HT1080 (cell line): Measurements from ENCODE around the gene CCDC77. TPM values are rescaled to one million over a fixed set of nuclear protein-coding genes. Genes with fewer than 3 reads are reported as not detected.
A peak's percentile ranks its signal among the peaks of the same experiment; 100 is the strongest.
"Not testable (repeated sequence)": the region's sequence is repeated elsewhere in the genome, so short reads cannot be mapped to it uniquely, and the experiment has no call there.

Source experiments
- DNase-seq: peaks from one replicate; pipeline ENCODE4 v3.0.0-alpha.2; 2015; ENCODE audit warnings: low read depth
- polyA plus RNA-seq, 2 experiments: library from polyadenylated mRNA; depleted of rRNA; stranded (reverse); fragments of >200 nt; gene quantifications; 2 replicates each; pipeline ENCODE4 v1.2.3, GENCODE V29; 2015
- total RNA-seq: library from RNA; depleted of rRNA; stranded (reverse); fragments of >200 nt; shearing (Covaris generic); gene quantifications from 2 replicates; pipeline ENCODE4 v1.2.3, GENCODE V29; 2014; rRNA removed

Gene CCDC77
- total RNA-seq, result 15.3 and 18.7 TPM in 2 replicates
- 11.7 and 12.6 TPM in 2 replicates for polyA plus RNA-seq (2015; cell fraction: cytosol; rRNA removed)
- polyA plus RNA-seq (2015; cell fraction: nucleus; rRNA removed), result 23.3 and 23.5 TPM in 2 replicates

DNA sequence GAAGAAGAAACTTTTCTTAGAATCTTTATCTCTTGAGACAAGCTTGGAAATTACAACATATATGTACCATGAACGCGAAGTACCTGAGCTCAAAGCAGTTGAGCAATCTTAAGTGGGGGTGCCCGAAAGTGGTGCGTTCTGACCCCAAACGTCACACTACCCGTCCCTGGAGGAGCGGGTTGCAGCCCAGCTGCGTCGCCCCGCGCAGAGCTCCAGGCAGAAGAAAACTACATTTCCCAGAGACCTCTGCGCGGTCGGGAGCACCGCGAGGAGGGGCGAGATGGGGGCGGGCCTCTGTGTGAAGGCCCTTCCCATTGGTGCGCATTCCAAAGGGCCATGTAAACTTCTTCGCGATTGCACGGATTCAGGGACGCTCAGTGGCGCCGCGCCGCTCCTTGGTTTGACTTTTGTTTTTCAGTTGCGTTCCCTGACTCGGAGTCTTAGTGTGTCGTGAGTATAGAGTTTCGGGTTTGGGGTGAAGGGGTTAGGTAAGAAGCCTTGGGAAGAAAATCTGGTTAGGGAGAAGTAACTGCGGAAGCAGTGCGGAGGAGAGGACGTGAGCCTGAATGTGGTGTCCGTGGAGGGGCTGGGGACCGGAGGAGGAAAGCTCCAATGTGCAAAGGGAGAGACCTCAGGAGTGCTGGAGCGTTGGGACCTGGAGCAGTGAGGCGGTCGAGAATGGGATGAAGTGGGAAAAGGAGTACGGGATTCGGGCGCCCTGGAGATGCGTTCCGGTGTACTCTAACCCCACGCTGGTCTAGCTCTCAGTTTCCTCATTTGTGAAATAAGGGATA is at the start of gene CCDC77:
Gene CCDC77 (plus strand): TSS at position 410 of the 794 bp plus-strand sequence. CDS start 7,740 bp downstream, outside the sequence.
- DNase-seq, result peak; percentile 93

DNA sequence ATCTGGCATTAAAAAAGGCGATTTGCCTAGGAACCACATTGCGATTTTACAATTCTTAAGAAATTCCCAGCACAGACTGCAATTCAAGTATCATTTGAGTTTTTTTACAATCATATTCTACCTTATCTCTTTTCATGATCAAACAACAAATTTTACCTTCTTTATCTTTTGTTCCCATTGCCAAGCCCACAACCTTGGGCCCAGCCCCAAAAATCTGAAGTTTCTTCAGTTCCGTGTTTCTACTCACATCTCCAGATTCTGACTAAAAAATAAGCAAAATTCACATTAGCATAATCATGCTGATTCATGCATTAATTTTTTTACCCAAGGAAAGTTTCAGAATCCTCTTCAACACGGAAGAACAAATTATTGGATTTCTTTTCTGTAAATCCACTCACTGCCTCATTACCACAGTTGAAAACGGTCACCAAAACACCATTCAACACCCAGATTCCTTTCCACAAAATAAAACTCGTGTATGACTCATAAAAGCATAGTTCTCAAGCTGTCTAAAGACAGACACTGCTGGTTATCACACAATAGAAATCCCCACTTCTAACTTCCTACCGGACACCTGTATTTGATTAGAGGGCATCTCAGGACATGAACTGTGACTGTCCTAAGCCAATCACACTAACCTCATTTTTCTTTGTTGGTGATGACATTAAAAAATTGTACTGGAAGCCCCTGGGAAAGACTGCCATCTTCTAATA is 45.0 kb upstream of the CCDC77 start:
- DNase-seq, result no peak

DNA sequence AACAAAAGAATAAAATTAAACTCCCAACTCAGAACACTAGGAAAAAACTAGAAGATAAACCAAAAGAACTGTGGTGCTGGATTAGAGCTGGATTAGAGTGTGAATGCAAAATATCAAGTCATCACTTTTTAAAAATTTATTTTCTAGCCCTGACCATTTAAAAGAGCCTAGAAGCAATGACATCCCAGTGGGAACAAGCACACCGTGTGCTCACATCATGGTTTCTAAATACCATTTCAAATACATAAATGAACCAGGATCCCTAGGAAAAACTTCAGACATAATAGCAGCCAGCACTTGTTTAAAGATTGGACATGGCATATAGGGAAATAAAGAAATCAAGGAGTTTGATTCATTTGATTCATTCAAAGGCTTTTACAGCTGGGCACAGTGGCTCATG is 42.4 kb upstream of the CCDC77 start:
- DNase-seq, result no peak

DNA sequence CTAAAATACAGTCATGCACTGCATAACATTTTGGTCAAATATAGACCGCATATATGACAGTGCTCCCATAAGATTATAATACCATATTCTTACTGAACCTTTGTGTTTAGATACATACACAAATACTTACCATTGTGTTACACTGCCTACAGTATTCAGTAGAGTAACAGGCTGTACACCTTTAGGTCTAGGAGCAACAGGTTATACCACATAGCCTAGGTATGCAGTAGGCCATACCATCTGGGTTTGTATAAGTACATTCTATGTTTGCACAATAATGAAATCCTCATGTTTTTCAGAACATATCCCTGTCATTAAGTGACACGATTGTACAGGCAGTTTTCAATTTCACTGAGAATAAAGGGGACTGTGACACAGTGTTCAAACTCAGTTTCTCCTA is 34.6 kb upstream of the CCDC77 start:
- DNase-seq, result no peak

DNA sequence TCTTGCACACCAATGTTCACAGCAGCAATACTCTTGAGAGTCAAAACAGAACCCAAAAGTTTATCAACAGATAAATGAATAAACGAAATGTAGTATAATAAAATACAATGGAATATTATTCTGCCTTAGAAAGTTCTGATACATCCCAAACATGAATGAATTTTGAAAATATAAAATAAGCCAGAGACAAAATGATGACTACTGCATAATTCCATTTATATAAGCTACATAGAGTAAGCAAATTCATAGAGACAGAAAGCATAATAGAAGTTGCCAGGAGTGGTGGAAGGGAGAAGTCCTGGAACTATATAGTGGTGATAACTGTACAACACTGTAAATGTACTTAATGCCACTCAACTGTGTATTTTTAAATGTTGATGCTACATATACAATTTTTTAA is 33.5 kb upstream of the CCDC77 start:
- DNase-seq, result no peak

DNA sequence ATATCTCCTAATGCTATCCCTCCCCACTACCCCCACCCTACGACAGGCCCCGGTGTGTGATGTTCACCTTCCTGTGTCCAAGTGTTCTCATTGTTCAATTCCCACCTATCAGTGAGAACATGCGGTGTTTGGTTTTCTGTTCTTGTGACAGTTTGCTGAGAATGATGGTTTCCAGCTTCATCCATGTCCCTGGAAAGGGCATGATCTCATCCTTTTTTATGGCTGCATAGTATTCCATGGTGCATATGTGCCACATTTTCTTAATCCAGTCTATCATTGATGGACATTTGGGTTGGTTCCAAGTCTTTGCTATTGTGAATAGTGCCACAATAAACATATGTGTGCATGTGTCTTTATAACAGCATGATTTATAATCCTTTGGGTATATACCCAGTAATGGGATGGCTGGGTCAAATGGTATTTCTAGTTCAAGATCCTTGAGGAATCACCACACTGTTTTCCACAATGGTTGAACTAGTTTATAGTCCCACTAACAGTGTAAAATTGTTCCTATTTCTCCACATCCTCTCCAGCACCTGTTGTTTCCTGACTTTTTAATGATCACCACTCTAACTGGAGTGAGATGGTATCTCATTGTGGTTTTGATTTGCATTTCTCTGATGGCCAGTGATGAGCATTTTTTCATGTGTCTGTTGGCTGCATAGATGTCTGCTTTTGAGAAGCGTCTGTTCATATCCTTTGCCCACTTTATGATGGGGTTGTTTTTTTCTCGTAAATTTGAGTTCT is 30.5 kb upstream of the CCDC77 start:
- not testable (repeated sequence) for DNase-seq

DNA sequence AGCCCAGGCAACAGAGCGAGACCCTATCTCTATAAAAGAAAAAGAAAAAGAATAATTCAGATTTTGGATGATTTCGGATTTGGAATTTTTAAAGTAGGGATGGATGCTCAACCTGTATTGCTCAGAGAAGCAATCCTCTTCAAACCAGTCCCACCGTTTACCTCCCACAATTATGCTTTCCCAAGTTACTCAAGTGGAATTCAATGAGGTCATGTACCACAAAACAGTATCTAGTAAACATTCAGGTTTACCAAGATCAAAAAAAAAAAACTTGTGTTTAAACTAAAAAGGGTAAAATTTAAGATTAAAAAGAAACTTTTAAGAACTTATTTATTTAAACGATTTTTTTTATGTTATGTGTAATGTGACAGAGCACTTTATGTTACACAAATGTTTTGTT is 14.8 kb upstream of the CCDC77 start:
- DNase-seq, result no peak

DNA sequence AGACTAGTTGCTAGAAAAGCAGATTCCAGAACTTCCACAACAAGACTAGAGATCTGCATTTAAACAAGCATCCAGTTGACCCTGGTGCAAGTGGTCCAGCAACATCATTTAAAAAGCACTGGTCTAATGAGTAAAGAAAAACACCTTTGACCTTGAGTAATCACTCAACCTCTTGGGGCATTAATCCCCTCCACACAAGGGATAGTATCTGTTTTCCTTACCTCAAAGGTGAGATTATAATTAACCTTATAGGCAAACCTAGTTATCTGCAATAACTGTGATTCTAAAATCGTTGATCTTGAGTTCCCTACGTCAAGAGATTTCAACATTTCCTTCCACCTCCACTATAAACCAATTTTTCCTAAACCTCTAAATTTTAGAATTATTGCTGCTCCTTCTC is 13.4 kb upstream of the CCDC77 start:
- DNase-seq, result no peak

DNA sequence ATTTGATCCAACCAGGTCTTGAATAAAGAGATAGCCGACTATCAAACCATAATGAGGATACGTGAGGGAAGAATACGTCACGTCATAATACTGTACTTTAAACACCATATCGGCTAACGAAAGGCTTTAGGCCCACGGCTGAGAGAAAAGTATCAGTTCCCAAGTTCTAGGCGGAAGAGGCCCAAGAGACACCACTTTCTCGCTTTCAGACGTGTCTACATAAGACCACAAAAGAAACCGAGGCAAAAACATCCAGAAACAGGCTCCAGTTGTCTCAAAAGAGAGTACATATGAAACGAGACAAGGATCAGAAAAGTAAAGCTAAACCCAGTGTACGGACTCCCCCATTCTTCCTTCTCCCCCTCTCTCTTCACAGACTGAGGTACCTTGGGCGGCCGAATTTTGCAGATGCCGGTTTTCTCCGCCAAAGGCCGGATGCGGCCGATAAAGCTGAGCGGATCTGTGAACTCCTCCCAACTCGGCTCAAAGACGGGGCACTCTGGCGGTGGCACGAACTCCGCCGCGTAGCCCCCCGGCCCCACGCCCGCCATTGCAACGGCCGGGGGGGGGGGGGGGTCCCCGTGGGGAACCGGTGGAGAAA is 12.8 kb upstream of the CCDC77 start:
- DNase-seq, result peak; percentile 3

DNA sequence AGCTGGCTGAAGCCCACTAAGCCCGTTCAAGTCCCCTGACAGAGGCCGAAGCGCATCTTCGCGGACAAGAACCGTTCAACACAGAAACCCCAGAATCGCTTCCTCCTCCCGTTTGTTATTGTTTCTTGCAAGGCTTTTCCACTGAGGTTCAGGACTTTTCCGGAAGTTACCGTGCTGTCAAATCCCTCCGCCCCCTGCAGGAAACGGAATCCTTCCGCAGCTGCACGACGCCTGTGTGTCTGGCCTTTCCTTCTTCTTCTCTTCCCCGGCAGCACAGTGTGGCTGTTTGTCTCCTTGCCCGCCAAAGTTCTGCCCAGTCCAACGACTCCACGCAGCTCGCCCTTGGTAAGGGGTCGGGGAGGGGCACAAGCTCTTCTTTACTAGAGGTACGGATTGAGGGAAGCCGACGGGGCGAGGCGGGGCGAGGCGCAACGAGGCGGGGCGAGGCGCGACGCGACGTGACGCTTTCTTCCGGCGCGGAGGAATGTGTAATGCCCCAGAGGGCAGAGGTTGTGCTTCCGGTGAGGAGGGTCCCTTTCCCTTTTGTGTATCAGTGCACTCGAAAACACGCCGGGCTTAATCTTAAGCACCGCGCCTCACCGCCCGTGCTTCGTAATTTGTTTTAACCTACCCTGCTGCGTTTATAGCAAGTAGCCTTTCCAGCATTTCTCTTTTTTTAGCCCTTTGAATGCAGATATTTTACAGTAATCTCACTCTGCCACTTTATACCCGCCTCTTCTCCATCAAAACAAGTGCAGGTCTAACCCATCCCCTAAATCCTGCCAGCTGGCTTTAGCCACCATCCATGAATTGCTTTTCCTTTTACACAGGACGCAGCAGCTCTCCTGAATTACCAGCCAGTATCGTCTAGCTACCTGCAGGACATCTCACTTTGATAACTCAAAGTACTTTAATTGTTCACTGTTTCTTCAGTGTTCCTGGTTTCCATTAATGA is 12.0 kb upstream of the CCDC77 start, which contains the start of gene KDM5A:
Gene KDM5A (minus strand): TSS at position 179 of the 955 bp plus-strand sequence. CDS start 229 bp downstream, outside the sequence.
- DNase-seq, result peak; percentile 90

DNA sequence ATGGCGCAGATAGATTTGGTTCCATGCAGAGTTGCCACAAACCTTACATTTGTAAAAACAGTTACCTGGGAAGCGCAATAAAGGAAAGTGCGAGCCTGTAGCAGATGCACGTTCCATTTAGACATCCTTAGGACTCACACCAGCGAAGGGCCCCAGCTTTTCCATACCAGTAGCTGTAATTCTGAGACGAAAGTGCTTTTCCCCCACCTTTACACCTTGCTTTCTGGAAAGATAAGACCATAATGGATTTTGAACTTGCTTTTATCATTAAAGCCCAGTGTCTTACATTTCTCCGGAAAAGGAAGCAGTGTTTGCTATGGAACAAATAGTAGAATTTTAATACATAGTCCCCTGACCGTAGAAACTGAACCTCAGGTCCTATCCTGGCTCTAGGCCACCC is 616 bp upstream of the CCDC77 start:
- DNase-seq, result no peak

DNA sequence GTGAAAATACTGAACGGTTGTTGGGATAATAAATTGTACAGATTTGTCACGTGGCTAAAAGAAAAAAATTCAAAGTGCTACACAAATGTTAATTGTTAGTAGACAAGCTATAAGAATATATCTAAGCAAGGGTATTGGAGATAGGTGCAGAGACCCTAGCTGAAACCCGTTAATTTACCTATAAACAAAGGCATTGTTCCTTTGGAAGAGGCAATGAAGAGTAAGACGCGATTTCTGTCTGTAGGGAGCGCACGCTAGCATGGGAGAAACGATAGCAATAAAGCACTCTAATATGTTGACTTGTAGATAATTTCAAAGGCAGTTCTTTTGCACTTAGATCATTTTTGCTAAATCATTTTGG is 565 bp downstream of the CCDC77 start:
- peak; percentile 39 for DNase-seq

DNA sequence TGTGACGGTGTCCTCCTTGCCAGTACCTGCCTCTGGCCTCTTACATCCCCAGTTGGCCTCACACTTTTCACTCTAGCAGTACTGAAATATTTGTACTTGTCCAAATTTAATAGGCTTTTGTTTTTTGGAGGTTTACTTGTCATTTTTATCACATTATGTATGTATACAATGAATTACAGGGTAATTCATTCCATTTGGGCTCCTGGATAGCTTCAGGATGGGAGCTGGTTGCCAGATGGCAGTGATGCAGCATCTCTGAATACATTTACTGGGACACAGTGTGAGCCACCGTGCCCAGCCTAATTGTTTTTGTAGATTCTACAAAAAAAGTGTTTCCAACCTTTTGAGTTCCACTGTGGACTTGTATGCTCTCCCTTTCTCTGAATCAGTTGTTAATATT is 13.4 kb downstream of the CCDC77 start:
- no peak for DNase-seq

DNA sequence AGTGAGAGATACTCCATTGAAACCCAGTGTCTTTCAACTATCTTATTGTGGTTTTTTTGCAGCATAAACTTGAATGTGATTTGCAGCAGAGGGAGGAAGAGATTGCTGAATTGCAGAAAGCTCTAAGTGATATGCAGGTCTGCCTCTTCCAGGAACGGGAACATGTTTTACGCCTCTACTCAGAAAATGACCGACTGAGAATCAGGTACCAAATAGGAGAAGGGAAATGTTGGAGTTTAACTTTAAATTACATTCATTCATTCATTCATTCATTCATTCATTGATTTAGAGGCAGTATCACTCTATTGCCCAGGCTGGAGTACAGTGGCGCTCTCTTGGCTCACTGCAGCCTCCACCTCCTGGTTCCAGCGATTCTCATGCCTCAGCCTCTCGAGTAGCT is 17.0 kb downstream of the CCDC77 start:
- no peak for DNase-seq

DNA sequence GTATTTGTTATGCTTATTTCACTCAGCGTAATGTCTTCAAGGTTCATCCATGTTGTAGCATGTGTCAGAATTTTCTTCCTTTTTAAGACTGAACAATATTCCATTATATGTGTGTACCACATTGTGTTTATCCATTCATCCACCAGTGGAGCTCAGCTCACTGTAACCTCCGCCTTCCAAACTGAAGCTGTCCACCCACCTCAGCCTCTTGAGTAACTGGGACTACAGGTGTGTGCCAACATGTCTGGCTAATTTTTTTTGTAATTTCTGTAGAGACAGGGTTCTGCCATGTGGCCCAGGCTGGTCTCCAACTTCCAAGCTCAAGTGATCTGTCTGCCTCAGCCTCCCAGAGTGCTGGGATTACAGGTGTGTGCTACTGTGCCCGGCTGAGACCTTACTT is 21.1 kb downstream of the CCDC77 start:
- DNase-seq, result no peak

DNA sequence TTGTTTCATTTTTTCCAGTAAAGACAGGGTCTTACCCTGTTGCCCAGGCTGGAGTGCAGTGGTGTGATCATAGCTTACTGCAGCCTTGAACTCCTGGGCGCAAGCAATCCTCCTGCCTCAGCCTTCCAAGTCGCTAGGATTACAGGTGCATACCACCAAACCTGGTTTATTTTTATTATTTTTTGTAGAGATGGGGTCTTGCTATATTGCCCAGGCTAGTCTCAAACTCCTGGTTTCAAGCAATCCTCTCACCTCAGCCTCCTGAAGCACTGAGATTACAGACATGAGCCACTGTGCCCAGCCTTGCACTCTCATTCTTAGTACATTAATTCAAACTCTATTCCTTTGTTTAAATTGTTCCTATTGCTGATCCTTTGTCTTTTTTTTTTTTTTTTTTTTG is 34.3 kb downstream of the CCDC77 start:
- DNase-seq, result not testable (repeated sequence)

DNA sequence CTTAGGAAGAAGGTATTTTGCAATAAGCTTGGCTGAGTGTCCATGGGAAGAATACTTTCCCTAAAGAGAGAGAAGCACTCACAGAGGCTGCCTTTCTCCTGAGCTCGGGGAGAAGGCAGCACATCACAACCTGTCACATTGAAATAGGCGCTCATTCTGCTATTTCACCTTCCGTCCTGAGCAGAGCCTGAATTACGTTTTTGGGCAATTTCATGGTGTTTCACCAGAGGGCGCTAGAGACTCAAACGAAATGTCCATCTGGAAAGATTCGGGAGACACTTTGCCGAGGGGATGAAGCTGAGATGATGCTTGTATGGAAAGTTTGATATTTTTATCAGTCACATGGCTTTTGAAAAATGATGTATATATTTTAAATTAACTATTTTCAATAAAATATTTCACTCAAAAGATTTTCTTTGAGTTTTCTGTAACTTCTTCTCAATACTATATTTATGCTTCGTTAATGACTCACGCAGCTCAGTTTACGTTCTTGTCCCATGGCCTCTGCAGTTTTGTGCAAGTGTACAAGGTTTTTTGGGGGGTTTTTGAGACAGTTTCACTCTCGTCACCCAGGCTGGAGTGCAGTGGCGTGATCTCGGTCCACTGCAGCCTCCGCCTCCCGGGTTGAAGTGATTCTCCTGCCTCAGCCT is 40.9 kb downstream of the CCDC77 start:
- DNase-seq, result peak; percentile 43

DNA sequence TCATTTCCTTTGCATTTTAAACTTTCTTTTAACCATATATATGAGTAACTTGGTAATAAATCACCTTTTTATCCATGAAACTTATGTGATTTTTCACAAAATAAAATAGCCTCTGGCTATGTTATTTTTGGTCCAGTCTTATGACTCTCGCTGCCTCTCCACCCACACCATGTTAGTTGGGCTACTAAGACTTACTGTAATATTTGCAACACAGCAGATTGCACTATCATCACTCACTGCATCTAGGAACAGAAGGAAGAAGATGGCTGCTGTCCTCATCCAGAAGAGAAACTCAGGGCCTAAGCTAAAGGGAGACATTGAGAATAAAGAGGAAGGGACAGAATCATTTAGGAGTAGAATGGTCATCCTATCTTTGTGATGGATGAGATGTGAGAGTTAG is 45.7 kb downstream of the CCDC77 start:
- no peak for DNase-seq

DNA sequence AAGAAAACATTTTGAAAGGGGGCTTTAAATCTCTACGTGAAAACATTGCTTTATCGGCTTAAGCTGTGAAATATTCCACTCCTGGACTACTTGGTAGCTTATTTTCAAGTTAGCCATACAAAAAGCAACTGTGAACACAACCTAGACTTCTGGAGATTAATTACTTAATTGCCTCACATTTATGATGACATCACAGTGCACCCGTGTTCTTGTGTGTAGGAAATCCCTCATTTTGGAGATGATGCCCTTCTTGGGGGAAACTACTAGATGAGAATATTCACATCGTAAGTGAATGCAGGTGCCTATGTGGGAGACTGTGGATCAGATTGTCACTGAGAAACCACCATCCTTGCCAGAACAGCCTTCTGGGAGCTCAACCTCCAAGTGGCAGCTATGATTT is 47.8 kb downstream of the CCDC77 start:
- DNase-seq, result no peak

DNA sequence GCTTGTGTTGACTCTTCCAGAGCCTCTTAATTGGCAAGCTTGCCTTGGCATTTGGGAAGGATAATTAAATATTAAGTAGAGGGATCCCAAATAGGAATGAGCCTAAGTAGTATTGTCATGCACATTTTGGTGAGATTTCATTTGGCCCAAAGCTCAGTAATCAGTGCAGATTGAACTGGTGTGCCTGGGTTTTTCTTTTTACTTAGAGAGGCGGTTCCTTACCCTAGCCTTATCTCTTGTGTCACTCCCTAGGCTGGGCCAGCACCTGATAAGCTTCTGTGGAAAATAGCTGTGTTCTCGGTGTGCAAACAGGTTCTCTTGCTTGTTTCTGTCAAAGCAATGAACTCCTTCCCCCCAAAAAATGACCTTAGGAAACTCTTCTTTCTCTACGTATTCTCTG is 49.0 kb downstream of the CCDC77 start:
- no peak for DNase-seq
